Stimulated activated CD4-positive, alpha-beta T cell treated with anti-CD3 and anti-CD28 coated beads, Interleukin-4, amount 100 ng/mL, for 24 hours (primary cell): ENCODE results near the gene GPBP1.
A peak's percentile ranks its signal among the peaks of the same experiment; 100 is the strongest.
"Not testable (repeated sequence)": the region's sequence is repeated elsewhere in the genome, so short reads cannot be mapped to it uniquely, and the experiment has no call there.

ENCODE experiments used
- DNase-seq: peaks from one replicate; pipeline ENCODE4 v3.0.0-alpha.2; 2020

Gene GPBP1

GRCh38 chr5:57292336-57292735 lies 118.5 kb downstream of the GPBP1 start:
- no peak for DNase-seq

GRCh38 chr5:57298295-57298984 lies 124.6 kb downstream of the GPBP1 start:
- peak; percentile 89 for DNase-seq

GRCh38 chr5:57298985-57299491 lies 125.2 kb downstream of the GPBP1 start:
- peak; percentile 56 for DNase-seq

GRCh38 chr5:57299986-57300385 lies 126.1 kb downstream of the GPBP1 start:
- DNase-seq = no peak

- DNase-seq = peak; percentile 61
These were observed 128.3 kb downstream of the GPBP1 start for GRCh38 chr5:57302164-57302563.

GRCh38 chr5:57302643-57303042 lies 128.8 kb downstream of the GPBP1 start:
- no peak for DNase-seq

- no peak for DNase-seq
These were observed 130.1 kb downstream of the GPBP1 start for GRCh38 chr5:57303985-57304384.

- no peak for DNase-seq
These were observed 131.1 kb downstream of the GPBP1 start for GRCh38 chr5:57304931-57305330.

GRCh38 chr5:57306359-57306758 lies 132.5 kb downstream of the GPBP1 start:
- DNase-seq = no peak

- DNase-seq = no peak
These were observed 133.7 kb downstream of the GPBP1 start for GRCh38 chr5:57307516-57307915.

GRCh38 chr5:57309022-57309421 lies 135.2 kb downstream of the GPBP1 start:
- not testable (repeated sequence) for DNase-seq

GRCh38 chr5:57311251-57311650 lies 137.4 kb downstream of the GPBP1 start:
- DNase-seq = no peak

GRCh38 chr5:57311921-57312735 lies 138.3 kb downstream of the GPBP1 start:
- no peak for DNase-seq

GRCh38 chr5:57313716-57314115 lies 139.9 kb downstream of the GPBP1 start:
- no peak for DNase-seq
